Mucosa of rectum (tissue), 2 donors: Measurements from ENCODE around the gene SH2D3C.

Experiments used
- H3K27ac ChIP-seq, 2 donors: one replicate each; pipeline ENCODE4 v1.7.0; 2013; ENCODE audit warnings: inconsistent platforms in 2 of 2, low read depth in 2 of 2, low read length in 2 of 2
- H3K27me3 ChIP-seq, 2 donors: one replicate each; pipeline ENCODE4 v1.7.0; 2013; ENCODE audit warnings: low read length in 2 of 2; ENCODE audit not compliant: control insufficient read depth in 2 of 2, insufficient read depth in 2 of 2
- H3K36me3 ChIP-seq, 2 donors: one replicate each; pipeline ENCODE4 v1.7.0; 2013; ENCODE audit warnings: low read length in 2 of 2; ENCODE audit not compliant: control insufficient read depth in 2 of 2, insufficient read depth in 2 of 2
- H3K4me1 ChIP-seq, 2 donors: one replicate each; pipeline ENCODE4 v1.7.0; 2013; ENCODE audit warnings: low read length in 2 of 2, mild to moderate bottlenecking in 1 of 2; ENCODE audit not compliant: control insufficient read depth in 2 of 2, insufficient read depth in 2 of 2
- H3K4me3 ChIP-seq, 2 donors: one replicate each; pipeline ENCODE4 v1.7.0; 2013; ENCODE audit warnings: low read length in 2 of 2
- H3K9ac ChIP-seq, 2 donors: one replicate each; pipeline ENCODE4 v1.7.0; 2013; ENCODE audit warnings: low read length in 2 of 2, low read depth in 1 of 2, mild to moderate bottlenecking in 1 of 2
- H3K9me3 ChIP-seq, 2 donors: one replicate each; pipeline ENCODE4 v1.7.0; 2013; ENCODE audit warnings: low read length in 2 of 2; ENCODE audit not compliant: control insufficient read depth in 2 of 2
- donor health status: healthy.
- donor health status: Normal muscosa, but diverticular disease.

Gene SH2D3C

GRCh38 chr9:127806871-127807270 is 28.4 kb upstream of the SH2D3C start:
- no peak overlapping the region for H3K27ac ChIP-seq
- no peak overlapping the region for H3K4me3 ChIP-seq

DNA sequence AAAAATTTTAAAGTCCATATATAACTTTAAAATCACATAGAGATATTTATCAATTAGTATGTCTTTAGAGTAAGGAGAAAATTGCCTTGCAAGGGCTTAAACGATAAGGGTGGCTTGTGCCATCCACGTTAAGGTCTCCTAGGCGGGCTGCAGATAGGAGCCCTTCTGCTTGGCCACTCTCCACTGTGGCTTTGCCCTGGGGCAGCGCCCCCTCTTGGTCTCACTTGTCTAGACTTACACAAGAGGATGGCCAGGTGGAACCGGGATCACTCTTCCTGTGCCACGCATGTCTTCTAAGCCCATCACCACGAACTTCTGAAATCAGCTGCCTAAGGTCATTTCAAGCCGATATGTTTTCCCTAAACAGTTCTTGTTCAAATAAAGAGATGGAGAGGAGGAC is 27.2 kb upstream of the SH2D3C start:
- Histone ChIP-seq H3K27ac (no peak overlapping the region), H3K9me3 (no peaks in the 10 kb centered on the region), H3K4me3 (no peak overlapping the region), H3K9ac (no peak overlapping the region), H3K27me3 (no peaks in the 10 kb centered on the region), H3K4me1 (peaks cover 24% of the 10 kb centered on the region in 2 donors), H3K36me3 (peaks cover 20 to 25% of the 10 kb centered on the region in 2 donors)

More at GRCh38 chr9:127806871-127807270, 28.4 kb upstream of the SH2D3C start:
- no peaks in the 10 kb centered on the region for H3K27me3 ChIP-seq
- H3K9ac ChIP-seq, result no peak overlapping the region
- peaks cover 24% of the 10 kb centered on the region in 2 donors for H3K4me1 ChIP-seq
- H3K36me3 ChIP-seq, result peaks cover 20 to 28% of the 10 kb centered on the region in 2 donors
- no peaks in the 10 kb centered on the region for H3K9me3 ChIP-seq

DNA sequence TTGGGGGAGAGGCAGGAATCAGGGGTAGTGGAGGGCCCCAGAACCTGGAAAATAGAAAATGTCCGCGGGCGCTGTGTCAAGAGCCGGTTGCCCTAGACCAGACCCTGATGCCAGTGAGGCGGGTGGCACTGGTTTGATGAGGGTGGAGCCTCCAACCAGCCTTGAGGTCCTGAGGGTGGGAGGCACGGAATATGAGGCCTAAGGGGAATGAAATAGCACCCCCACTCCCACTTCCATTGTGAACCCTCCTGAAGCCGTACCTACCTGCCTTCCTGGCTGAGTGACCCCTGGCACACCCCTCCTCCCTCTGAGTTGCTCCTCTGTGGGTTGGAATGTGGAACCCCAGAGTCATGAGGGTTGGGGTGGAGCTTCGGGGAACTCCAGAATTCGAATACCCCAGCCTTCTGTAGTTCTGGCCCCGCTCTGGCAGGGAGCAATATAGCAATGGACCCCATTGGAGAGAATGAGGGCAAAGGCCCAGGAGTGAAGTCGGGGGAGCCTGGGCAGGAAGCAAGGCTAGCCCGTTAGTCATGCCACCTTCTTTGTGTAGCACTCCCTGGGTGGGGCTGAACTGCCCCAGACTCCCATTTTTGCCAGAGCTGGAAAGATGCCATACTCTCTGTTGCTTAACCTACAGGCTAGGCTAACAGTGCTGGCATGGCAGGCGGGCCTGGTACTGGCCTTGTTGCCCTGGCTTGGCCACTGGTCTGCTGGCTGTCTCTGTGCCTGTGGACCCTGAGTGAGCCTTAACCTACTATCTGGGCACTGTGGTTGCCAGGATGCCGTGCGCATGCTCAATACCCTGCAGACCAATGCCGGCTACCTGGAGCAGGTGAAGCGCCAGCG is 25.3 kb upstream of the SH2D3C start:
- H3K27ac ChIP-seq, result peak overlapping the region; percentile 90 to 91
- peak overlapping the region; percentile 76 to 93 for H3K9ac ChIP-seq
- H3K36me3 ChIP-seq, result peaks cover 18 to 23% of the 10 kb centered on the region in 2 donors
- no peaks in the 10 kb centered on the region for H3K9me3 ChIP-seq
- peaks cover 16 to 17% of the 10 kb centered on the region in 2 donors for H3K4me1 ChIP-seq
- no peaks in the 10 kb centered on the region for H3K27me3 ChIP-seq
- H3K4me3 ChIP-seq, result peak overlapping the region; percentile 75 to 93

- H3K27ac ChIP-seq, result peak within 1 kb of the TSS; percentile 90 to 91
- peaks cover 17% of the 10 kb centered on the region in 2 donors for H3K4me1 ChIP-seq
- no peaks in the 10 kb centered on the region for H3K9me3 ChIP-seq
- peak within 1 kb of the TSS; percentile 76 to 93 for H3K9ac ChIP-seq
- peaks cover 12 to 16% of the 10 kb centered on the region in 2 donors for H3K36me3 ChIP-seq
- H3K4me3 ChIP-seq, result peak within 1 kb of the TSS; percentile 75 to 93
- no peaks in the 10 kb centered on the region for H3K27me3 ChIP-seq
These were observed 24.3 kb upstream of the SH2D3C start, which contains the start of gene FPGS for GRCh38 chr9:127802576-127803443. Gene FPGS, plus strand, starts transcription at chr9:127802882. Its CDS starts 43 bp downstream, at chr9:127802925.

DNA sequence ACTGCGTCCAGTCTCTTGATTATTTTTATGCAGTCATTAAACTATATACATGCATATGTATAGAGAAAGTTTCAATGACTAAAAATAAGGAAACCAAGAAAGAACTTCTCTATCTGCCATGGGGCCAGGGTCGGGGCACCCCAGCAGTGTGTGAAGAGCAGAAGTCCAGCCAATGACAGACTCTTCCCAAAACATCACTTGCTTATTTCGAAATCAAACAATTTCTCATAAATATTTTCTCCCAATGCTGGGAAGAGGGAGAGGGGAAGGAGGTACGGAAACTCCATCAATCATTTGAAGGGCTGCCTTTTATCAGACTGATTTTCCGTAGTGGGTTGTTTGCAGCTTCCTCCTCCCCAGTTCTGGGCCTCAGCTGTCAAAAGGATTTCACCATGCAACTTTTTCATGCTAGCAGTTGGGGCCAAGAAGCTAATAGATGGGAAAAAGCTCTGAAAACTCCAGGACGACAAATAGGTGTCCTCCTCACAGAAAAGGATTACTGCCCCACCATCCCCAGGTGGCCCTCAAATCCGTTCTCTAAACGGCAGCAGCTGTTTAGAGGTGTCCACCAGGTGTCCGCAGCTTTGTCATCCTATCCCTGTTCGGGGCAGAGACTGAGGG is 23.6 kb upstream of the SH2D3C start:
- Histone ChIP-seq H3K9ac (peak overlapping the region; percentile 60 to 65), H3K9me3 (no peaks in the 10 kb centered on the region), H3K4me1 (peaks cover 17 to 22% of the 10 kb centered on the region in 2 donors), H3K36me3 (peaks cover 5 to 9% of the 10 kb centered on the region in 2 donors), H3K4me3 (peak overlapping the region; percentile 53 to 65), H3K27ac (peak overlapping the region; percentile 74 to 91), H3K27me3 (no peaks in the 10 kb centered on the region)

- no peak overlapping the region for H3K9ac ChIP-seq
- H3K27ac ChIP-seq, result peak overlapping the region in 1 of 2 donors; percentile 9
- peaks cover 13 to 15% of the 10 kb centered on the region in 2 donors for H3K4me1 ChIP-seq
- peaks cover 3 to 5% of the 10 kb centered on the region in 2 donors for H3K36me3 ChIP-seq
- no peaks in the 10 kb centered on the region for H3K27me3 ChIP-seq
- H3K4me3 ChIP-seq, result no peak overlapping the region
- no peaks in the 10 kb centered on the region for H3K9me3 ChIP-seq
These were observed 18.4 kb upstream of the SH2D3C start for GRCh38 chr9:127796852-127797370.

GRCh38 chr9:127796225-127796813 is 17.9 kb upstream of the SH2D3C start:
- peaks cover 13 to 15% of the 10 kb centered on the region in 2 donors for H3K4me1 ChIP-seq
- peaks cover 7 to 8% of the 10 kb centered on the region in 2 donors for H3K36me3 ChIP-seq
- no peak overlapping the region for H3K4me3 ChIP-seq
- no peaks in the 10 kb centered on the region for H3K27me3 ChIP-seq
- no peaks in the 10 kb centered on the region for H3K9me3 ChIP-seq
- no peak overlapping the region for H3K9ac ChIP-seq
- H3K27ac ChIP-seq, result peak overlapping the region in 1 of 2 donors; percentile 9

DNA sequence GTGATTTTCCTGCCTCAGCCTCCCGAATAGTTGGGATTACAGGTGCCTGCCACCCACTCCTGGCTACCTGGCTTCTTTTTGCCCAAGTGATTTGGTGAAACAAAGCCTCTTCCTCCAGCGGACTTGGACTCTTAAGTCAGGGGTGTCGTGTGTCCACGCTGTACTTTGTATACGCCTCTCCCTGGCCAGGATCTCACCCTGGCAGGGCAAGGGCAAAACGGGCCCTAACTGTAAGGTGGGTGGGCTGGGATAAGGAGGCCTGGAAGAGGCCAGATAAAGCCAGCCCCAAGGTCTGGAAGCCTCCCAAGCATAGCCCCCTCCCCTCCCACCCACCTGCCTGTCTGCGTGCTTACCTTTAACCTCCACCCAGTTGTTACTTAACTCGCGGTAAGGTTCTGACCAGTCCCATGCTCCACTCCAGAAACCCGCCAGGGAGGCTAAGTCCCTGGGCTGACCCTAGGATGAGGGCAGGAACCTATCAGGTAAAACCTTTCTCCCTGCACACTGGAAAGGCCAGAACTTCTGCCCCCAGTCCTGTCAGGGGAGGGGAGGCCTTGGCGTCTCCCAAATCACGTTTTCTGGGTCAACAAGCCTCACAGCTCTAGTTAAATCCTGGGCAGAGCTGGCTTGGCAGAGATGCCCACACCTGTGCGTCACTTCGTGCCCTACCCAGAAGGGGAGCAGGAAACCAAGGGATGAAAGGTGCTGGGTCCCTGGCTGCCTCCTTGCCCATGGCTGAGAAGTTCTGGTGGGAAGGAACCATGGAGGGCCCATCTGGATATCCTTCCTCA is 15.7 kb upstream of the SH2D3C start:
- H3K36me3 ChIP-seq, result peaks cover 26 to 27% of the 10 kb centered on the region in 2 donors
- no peaks in the 10 kb centered on the region for H3K9me3 ChIP-seq
- H3K27ac ChIP-seq, result no peak overlapping the region
- no peak overlapping the region for H3K4me3 ChIP-seq
- H3K9ac ChIP-seq, result no peak overlapping the region
- H3K4me1 ChIP-seq, result peaks cover 13 to 15% of the 10 kb centered on the region in 2 donors
- H3K27me3 ChIP-seq, result no peaks in the 10 kb centered on the region
